Right lobe of liver (tissue), 6 donors: ENCODE results near the gene ZNF280A. TPM values are rescaled to one million over a fixed set of nuclear protein-coding genes. Genes with fewer than 3 reads are reported as not detected.
"Not testable (repeated sequence)": the region's sequence is repeated elsewhere in the genome, so short reads cannot be mapped to it uniquely, and the experiment has no call there.

ENCODE experiments used
- ATAC-seq, 4 donors: fragments of 200-7000 bp; cut with Tn5 transposase; one replicate each; pipeline ENCODE4 v1.9.1; 2020; ENCODE audit warnings: mild to moderate bottlenecking in 4 of 4, moderate library complexity in 4 of 4
- DNase-seq, 3 donors: peaks; one replicate each; pipeline ENCODE4 v3.0.0-alpha.2; 2020
- H3K27ac ChIP-seq, 3 donors: fragments of 200-600 bp; one replicate each; pipeline ENCODE4 v1.8.0; 2022
- H3K27me3 ChIP-seq, 2 donors: fragments of 200-600 bp; one replicate each; pipeline ENCODE4 v1.8.0; 2022
- H3K36me3 ChIP-seq, 4 donors: fragments of 200-600 bp; sonication (generic) in 1 of 4; one replicate each; pipeline versions ENCODE4 v1.5.1 to v1.8.0; 2017 to 2022; ENCODE audit warnings: control low read depth in 1 of 4
- H3K4me1 ChIP-seq, 4 donors: fragments of 200-600 bp; sonication (generic) in 1 of 4; one replicate each; pipeline versions ENCODE4 v1.5.1 to v1.8.0; 2017 to 2022; ENCODE audit warnings: control low read depth in 1 of 4
- H3K4me3 ChIP-seq, 3 donors: fragments of 200-600 bp; one replicate each; pipeline ENCODE4 v1.8.0; 2022
- H3K9me3 ChIP-seq, 4 donors: fragments of 200-600 bp; sonication (generic) in 1 of 4; one replicate each; pipeline versions ENCODE4 v1.5.1 to v1.8.0; 2017 to 2022; ENCODE audit warnings: control low read depth in 1 of 4
- CTCF ChIP-seq, 4 donors: fragments of 200-600 bp in 3 of 4; fragments of 450-650 bp in 1 of 4; IDR thresholded peaks; one replicate each; pipeline versions ENCODE4 v1.5.1 to v1.8.0; 2016 to 2022; ENCODE audit warnings: antibody characterized with exemption in 4 of 4, mild to moderate bottlenecking in 2 of 4
- POLR2A ChIP-seq: fragments of 450-650 bp; IDR thresholded peaks from one replicate; pipeline ENCODE4 v1.6.1; 2017; ENCODE audit warnings: antibody characterized with exemption, mild to moderate bottlenecking
- WGBS: methylation state at CpG from one replicate; pipeline ENCODE4 v1.1.6; 2018; ENCODE audit warnings: low coverage, low lambda C conversion rate; ENCODE audit not compliant: insufficient coverage; ENCODE audit errors: missing lambda C conversion rate; 5-methylcytosine and 5-hydroxymethylcytosine counted together
- intact Hi-C, 2 donors: fragments of 100-400 bp; cut with DNase I; formaldehyde crosslinking; loops; one replicate each; pipeline versions ENCODE4 v1.11.2 to v1.14.1; 2022
- total RNA-seq, 6 experiments: library from RNA; depleted of rRNA in 2 of 6; stranded (reverse); fragments of >200 nt in 2 of 6; fragmentation: NEBNext Ultra II Directional in 3 of 6; extraction: Animal tissue kit (Norgen Biotek cat#: 25700) in 3 of 6; gene quantifications; one replicate each; pipeline versions ENCODE4 v1.1.0 to v1.2.4, GENCODE V29; 2016 to 2023
- donor health status: DM: no; HTN: yes; CAD: no.
- donor health status: DM: no; HTN: no; CAD: no.
- donor health status: DM: no; HTN: no; CAD: no.
- donor health status: DM: no; HTN: yes; CAD: no.
- donor health status: DM: no; HTN: yes; CAD: no.

Gene ZNF280A
- total RNA-seq, 6 experiments from 2014 or later: not detected

- WGBS: 50% methylated on average over 5 of the region's 5 CpGs
Observed at GRCh38 chr22:22533863-22534262, 13.8 kb upstream of the ZNF280A start.

DNA sequence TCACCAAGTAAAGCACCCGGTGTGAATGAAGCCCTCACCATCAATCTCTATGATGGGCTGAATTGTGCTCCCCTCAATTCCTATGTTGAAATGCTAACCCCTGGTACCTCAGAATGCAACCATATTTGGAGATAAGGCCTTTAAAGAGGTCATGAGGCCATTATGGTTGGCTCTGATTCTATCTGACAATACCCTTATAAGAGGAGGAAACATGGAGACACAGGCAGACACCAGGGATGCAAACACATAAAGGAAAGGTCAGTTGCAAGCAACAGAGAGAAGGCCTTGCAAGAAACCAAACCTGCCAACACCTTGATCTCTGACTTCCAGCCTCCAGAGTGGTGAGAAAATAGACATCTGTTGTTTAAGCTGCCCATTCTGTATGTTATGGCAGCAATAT lies 13.3 kb upstream of the ZNF280A start:
- Histone ChIP-seq H3K4me3 (no peak overlapping the region), H3K9me3 (no peaks in the 10 kb centered on the region), H3K27ac (no peak overlapping the region), H3K36me3 (no peaks in the 10 kb centered on the region), H3K27me3 (no peaks in the 10 kb centered on the region), H3K4me1 (no peaks in the 10 kb centered on the region)
- ATAC-seq (no peak), DNase-seq (no peak)
- intact Hi-C loops: no loop called here
- no peak for TF ChIP-seq POLR2A
- TF ChIP-seq CTCF (IDR thresholded peaks at IDR 0.05): no peak
- WGBS: no CpG with 5 or more reads among the region's 1 CpG

More at GRCh38 chr22:22533863-22534262, 13.8 kb upstream of the ZNF280A start:
- Histone ChIP-seq H3K27ac (no peak overlapping the region), H3K9me3 (no peaks in the 10 kb centered on the region), H3K27me3 (no peaks in the 10 kb centered on the region), H3K4me3 (no peak overlapping the region), H3K4me1 (no peaks in the 10 kb centered on the region), H3K36me3 (no peaks in the 10 kb centered on the region)
- TF ChIP-seq POLR2A: no peak
- no peak for TF ChIP-seq CTCF (IDR thresholded peaks at IDR 0.05)
- DNase-seq: no peak
- intact Hi-C loops: no loop called here
- ATAC-seq: no peak

GRCh38 chr22:22532547-22533071 lies 12.5 kb upstream of the ZNF280A start:
- H3K27ac ChIP-seq, H3K4me1 ChIP-seq, H3K36me3 ChIP-seq, DNase-seq, H3K9me3 ChIP-seq, H3K27me3 ChIP-seq, intact Hi-C loops, H3K4me3 ChIP-seq, ATAC-seq: not testable (repeated sequence)
- 69% methylated on average over 7 of the region's 12 CpGs for WGBS

GRCh38 chr22:22531770-22532546 lies 11.9 kb upstream of the ZNF280A start:
- intact Hi-C loops: no loop called here
- no peaks in the 10 kb centered on the region for H3K36me3 ChIP-seq
- DNase-seq: no peak
- H3K9me3 ChIP-seq: no peaks in the 10 kb centered on the region
- TF ChIP-seq POLR2A: no peak
- no peak for TF ChIP-seq CTCF (IDR thresholded peaks at IDR 0.05)
- no peak for ATAC-seq
- no peak overlapping the region for H3K4me3 ChIP-seq
- H3K27me3 ChIP-seq: no peaks in the 10 kb centered on the region
- no peak overlapping the region for H3K27ac ChIP-seq
- 57% methylated on average over 5 of the region's 7 CpGs for WGBS
- H3K4me1 ChIP-seq: no peaks in the 10 kb centered on the region

- DNase-seq (no peak), ATAC-seq (no peak)
- Histone ChIP-seq H3K27me3 (no peaks in the 10 kb centered on the region), H3K9me3 (no peaks in the 10 kb centered on the region), H3K4me1 (no peaks in the 10 kb centered on the region), H3K4me3 (no peak overlapping the region), H3K36me3 (no peaks in the 10 kb centered on the region), H3K27ac (no peak overlapping the region)
- intact Hi-C loops: no loop called here
- 60% methylated on average over 1 of the region's 2 CpGs for WGBS
- TF ChIP-seq POLR2A: no peak
Observed at GRCh38 chr22:22528780-22529179, 8.7 kb upstream of the ZNF280A start.
